Measurements from ENCODE around the gene OR2D2. TPM values are rescaled to one million over a fixed set of nuclear protein-coding genes. Genes with fewer than 3 reads are reported as not detected.

The OR2D2 gene, protein sequence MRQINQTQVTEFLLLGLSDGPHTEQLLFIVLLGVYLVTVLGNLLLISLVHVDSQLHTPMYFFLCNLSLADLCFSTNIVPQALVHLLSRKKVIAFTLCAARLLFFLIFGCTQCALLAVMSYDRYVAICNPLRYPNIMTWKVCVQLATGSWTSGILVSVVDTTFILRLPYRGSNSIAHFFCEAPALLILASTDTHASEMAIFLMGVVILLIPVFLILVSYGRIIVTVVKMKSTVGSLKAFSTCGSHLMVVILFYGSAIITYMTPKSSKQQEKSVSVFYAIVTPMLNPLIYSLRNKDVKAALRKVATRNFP
- total RNA-seq: not detected in 2 replicates
- total RNA-seq (2013): 0.05 TPM
- not detected in 2 replicates for polyA plus RNA-seq
- 0.43 TPM in 1 of 2 replicates, not detected in the other for polyA minus RNA-seq

- WGBS (ENCODE audit: insufficient coverage): 100% methylated on average over 2 of the region's 2 CpGs
- ATAC-seq (ENCODE audit: low read depth): no peak
- TF ChIP-seq EZH2 (IDR thresholded peaks at IDR 0.05; ENCODE audit: borderline replicate concordance, insufficient read depth, low read depth, low read length, poor library complexity, severe bottlenecking): no peak
- TF ChIP-seq CTCF (IDR thresholded peaks at IDR 0.05): no peak
- H3K9ac ChIP-seq (ENCODE audit: low read length): no peak within 1 kb of the TSS
- H3K4me2 ChIP-seq (replicated peaks; ENCODE audit: low read depth, low read length, poor library complexity, severe bottlenecking): no peak within 1 kb of the TSS
- no peak within 1 kb of the TSS for H3K27ac ChIP-seq (ENCODE audit: low read length in 2 of 2)
- no peaks in the 10 kb centered on the region for H4K20me1 ChIP-seq (ENCODE audit: control insufficient read depth, insufficient read depth, low read length, poor library complexity, severe bottlenecking)
- H3K27me3 ChIP-seq (replicated peaks in 1 of 4; ENCODE audit: control extremely low read depth in 1 of 4, control insufficient read depth in 3 of 4, insufficient read depth in 4 of 4, low read length in 3 of 4): peaks cover 0 to 5% (median 0%) of the 10 kb centered on the region in 4 experiments
- no peaks in the 10 kb centered on the region for H3K79me2 ChIP-seq (ENCODE audit: control insufficient read depth, insufficient read depth, low read length)
- H3K27me3 Mint-ChIP-seq: peaks cover 5% of the 10 kb centered on the region
- CTCF ChIA-PET: no interaction called here
- POLR2A ChIA-PET: no interaction called here
- peaks cover 2 to 4% (median 2%) of the 10 kb centered on the region in 3 donors for H3K9me3 ChIP-seq (ENCODE audit: control extremely low read depth in 1 of 3, control insufficient read depth in 2 of 3, insufficient read depth in 1 of 3, low read length in 2 of 3)
- no peak within 1 kb of the TSS for H2AFZ ChIP-seq (ENCODE audit: insufficient read depth, low read depth, low read length, poor library complexity, severe bottlenecking)
- H3K9me3 Mint-ChIP-seq (ENCODE audit: insufficient read depth): no peaks in the 10 kb centered on the region
- intact Hi-C loops (cut with micrococcal nuclease): no loop called here
- no peaks in the 10 kb centered on the region for H3K4me1 ChIP-seq (ENCODE audit: control insufficient read depth in 2 of 2, insufficient read depth in 2 of 2, low read length in 2 of 2)
- DNase-seq: no peak
- H3K4me3 ChIP-seq (ENCODE audit: control extremely low read depth in 1 of 5, extremely low read depth in 1 of 5, insufficient read depth in 1 of 5, low read depth in 2 of 5, low read length in 4 of 5): no peak within 1 kb of the TSS
- no peaks in the 10 kb centered on the region for H3K36me3 ChIP-seq (replicated peaks in 1 of 2; ENCODE audit: control extremely low read depth in 1 of 2, control insufficient read depth in 1 of 2, extremely low read depth in 1 of 2, insufficient read depth in 2 of 2, low read length in 1 of 2)
- no peak within 1 kb of the TSS for H3K4me3 Mint-ChIP-seq
- no peak within 1 kb of the TSS for H3K27ac Mint-ChIP-seq
- peaks cover 2% of the 10 kb centered on the region for H3K4me1 Mint-ChIP-seq
Observed at GRCh38 chr11:6892400-6892799, at the start of gene OR2D2. OR2D2 (minus strand) TSS chr11:6892500; CDS start chr11:6892500, 0 bp downstream.

- no peak overlapping the region for H3K4me3 Mint-ChIP-seq
- peaks cover 2% of the 10 kb centered on the region for H3K4me1 Mint-ChIP-seq
- no peaks in the 10 kb centered on the region for H3K4me1 ChIP-seq (ENCODE audit: control insufficient read depth in 2 of 2, insufficient read depth in 2 of 2, low read length in 2 of 2)
- no peak overlapping the region for H3K4me3 ChIP-seq (ENCODE audit: control extremely low read depth in 1 of 5, extremely low read depth in 1 of 5, insufficient read depth in 1 of 5, low read depth in 2 of 5, low read length in 4 of 5)
- H3K9me3 Mint-ChIP-seq (ENCODE audit: insufficient read depth): no peaks in the 10 kb centered on the region
- no peak for ATAC-seq (ENCODE audit: low read depth)
- intact Hi-C loops (cut with micrococcal nuclease): no loop called here
- no peaks in the 10 kb centered on the region for H4K20me1 ChIP-seq (ENCODE audit: control insufficient read depth, insufficient read depth, low read length, poor library complexity, severe bottlenecking)
- H3K27me3 ChIP-seq (replicated peaks in 1 of 4; ENCODE audit: control extremely low read depth in 1 of 4, control insufficient read depth in 3 of 4, insufficient read depth in 4 of 4, low read length in 3 of 4): no peaks in the 10 kb centered on the region
- H3K27me3 Mint-ChIP-seq: no peaks in the 10 kb centered on the region
- no peaks in the 10 kb centered on the region for H3K36me3 ChIP-seq (replicated peaks in 1 of 2; ENCODE audit: control extremely low read depth in 1 of 2, control insufficient read depth in 1 of 2, extremely low read depth in 1 of 2, insufficient read depth in 2 of 2, low read length in 1 of 2)
- H3K27ac Mint-ChIP-seq: no peak overlapping the region
- DNase-seq: no peak
- no peaks in the 10 kb centered on the region for H3K9me3 ChIP-seq (ENCODE audit: control extremely low read depth in 1 of 3, control insufficient read depth in 2 of 3, insufficient read depth in 1 of 3, low read length in 2 of 3)
- ChIA-PET POLR2A (no interaction called here), CTCF (no interaction called here)
- TF ChIP-seq CTCF (IDR thresholded peaks at IDR 0.05) (no peak), EZH2 (IDR thresholded peaks at IDR 0.05; ENCODE audit: borderline replicate concordance, insufficient read depth, low read depth, low read length, poor library complexity, severe bottlenecking) (no peak)
- no peak overlapping the region for H3K9ac ChIP-seq (ENCODE audit: low read length)
- H3K4me2 ChIP-seq (replicated peaks; ENCODE audit: low read depth, low read length, poor library complexity, severe bottlenecking): no peak overlapping the region
- H2AFZ ChIP-seq (ENCODE audit: insufficient read depth, low read depth, low read length, poor library complexity, severe bottlenecking): no peak overlapping the region
- no peak overlapping the region for H3K27ac ChIP-seq (ENCODE audit: low read length in 2 of 2)
- H3K79me2 ChIP-seq (ENCODE audit: control insufficient read depth, insufficient read depth, low read length): no peaks in the 10 kb centered on the region
Observed at GRCh38 chr11:6941970-6942369, 49.7 kb upstream of the OR2D2 start.

Measured in B cell (primary cell).